Measurements from ENCODE around the gene ADAT1. TPM values are rescaled to one million over a fixed set of nuclear protein-coding genes. Genes with fewer than 3 reads are reported as not detected.

Gene ADAT1
- total RNA-seq, 4 donors from 2014 or later, result 36.8 to 72.3 (median 50.7) TPM

DNA sequence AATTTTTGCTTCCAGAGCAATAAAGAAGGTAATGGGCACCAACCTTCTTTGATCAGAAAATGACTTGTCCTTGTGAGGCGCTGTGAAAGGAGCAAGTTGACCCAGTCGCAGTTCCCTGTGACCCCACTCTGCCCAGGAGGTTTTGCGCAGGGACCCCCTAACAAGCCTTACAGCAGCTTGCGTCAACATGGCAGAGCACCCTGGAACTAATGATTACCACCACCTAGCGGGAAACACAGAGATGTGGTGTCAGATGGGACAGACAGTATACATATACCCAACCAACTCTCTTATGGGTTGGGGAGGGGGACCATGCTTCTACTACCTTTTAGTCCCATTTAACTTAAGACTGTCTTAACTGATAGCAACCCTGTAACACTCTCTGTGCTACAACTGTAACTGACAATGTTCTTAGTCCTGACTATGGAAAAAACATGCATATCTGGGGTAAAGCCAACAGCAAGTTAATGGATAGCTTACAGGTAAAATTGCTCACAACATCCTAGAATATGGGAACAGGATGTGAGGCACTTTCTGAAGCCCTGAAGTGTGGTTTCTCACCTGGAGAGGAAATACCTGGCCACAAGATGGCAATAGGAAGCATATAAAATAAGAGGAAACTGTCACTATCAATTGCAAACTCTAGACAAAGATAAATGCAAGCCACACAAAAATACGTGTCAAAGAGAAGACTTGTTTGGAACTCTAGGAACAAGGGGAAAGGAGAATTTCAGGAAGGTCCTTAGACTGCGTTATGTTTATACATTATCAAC is 21.3 kb upstream of the ADAT1 start:
- H3K27ac ChIP-seq, result no peak overlapping the region
- TF ChIP-seq POLR2A (IDR thresholded peaks at IDR 0.05), result no peak
- TF ChIP-seq, protein P1, sequence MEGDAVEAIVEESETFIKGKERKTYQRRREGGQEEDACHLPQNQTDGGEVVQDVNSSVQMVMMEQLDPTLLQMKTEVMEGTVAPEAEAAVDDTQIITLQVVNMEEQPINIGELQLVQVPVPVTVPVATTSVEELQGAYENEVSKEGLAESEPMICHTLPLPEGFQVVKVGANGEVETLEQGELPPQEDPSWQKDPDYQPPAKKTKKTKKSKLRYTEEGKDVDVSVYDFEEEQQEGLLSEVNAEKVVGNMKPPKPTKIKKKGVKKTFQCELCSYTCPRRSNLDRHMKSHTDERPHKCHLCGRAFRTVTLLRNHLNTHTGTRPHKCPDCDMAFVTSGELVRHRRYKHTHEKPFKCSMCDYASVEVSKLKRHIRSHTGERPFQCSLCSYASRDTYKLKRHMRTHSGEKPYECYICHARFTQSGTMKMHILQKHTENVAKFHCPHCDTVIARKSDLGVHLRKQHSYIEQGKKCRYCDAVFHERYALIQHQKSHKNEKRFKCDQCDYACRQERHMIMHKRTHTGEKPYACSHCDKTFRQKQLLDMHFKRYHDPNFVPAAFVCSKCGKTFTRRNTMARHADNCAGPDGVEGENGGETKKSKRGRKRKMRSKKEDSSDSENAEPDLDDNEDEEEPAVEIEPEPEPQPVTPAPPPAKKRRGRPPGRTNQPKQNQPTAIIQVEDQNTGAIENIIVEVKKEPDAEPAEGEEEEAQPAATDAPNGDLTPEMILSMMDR (IDR thresholded peaks at IDR 0.05), result peak in 1 of 6 experiments; percentile 20
- 90 to 93% methylated on average over 7 of the region's 7 CpGs for WGBS, 2 donors
- intact Hi-C loops (cut with DNase I), result loop anchor here (5.0 to 10.0 kb wide), 2 partner anchors 120 to 1548 kb away; partner anchors contain the start of gene MON1B
- no peaks in the 10 kb centered on the region for H3K9me3 ChIP-seq
- peaks cover 21 to 23% of the 10 kb centered on the region in 2 donors for H3K36me3 ChIP-seq
- H3K4me1 ChIP-seq, result peaks cover 8 to 20% of the 10 kb centered on the region in 2 donors
- no peak overlapping the region for H3K4me3 ChIP-seq (replicated peaks in 1 of 3)
- DNase-seq, result no peak
- no peaks in the 10 kb centered on the region for H3K27me3 ChIP-seq

DNA sequence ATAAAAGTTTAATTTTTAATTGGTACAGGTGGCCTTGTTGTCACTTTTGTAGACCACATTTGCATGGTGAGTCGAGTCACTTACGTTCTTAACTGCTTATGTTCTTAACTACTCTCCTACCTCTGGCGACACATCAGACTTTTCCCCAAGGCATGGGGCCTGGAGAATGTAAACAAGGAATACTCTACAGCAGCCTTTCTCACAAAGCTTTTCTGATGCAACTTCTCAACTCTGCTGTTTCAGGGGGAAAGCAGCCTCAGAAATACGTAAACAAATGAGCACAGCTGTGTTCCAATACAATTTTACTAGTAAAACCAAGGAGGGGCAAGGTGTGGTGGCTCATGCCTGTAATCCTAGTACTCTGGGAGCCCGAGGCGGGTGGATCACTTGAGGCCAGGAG is 17.5 kb upstream of the ADAT1 start:
- Histone ChIP-seq H3K4me3 (replicated peaks in 1 of 3) (no peak overlapping the region), H3K27me3 (no peaks in the 10 kb centered on the region), H3K9me3 (no peaks in the 10 kb centered on the region), H3K4me1 (peaks cover 0 to 8% of the 10 kb centered on the region in 2 donors), H3K36me3 (peaks cover 46 to 51% of the 10 kb centered on the region in 2 donors), H3K27ac (no peak overlapping the region)
- no peak for DNase-seq
- WGBS, 2 donors, result 90 to 91% methylated on average over 6 of the region's 6 CpGs
- TF ChIP-seq, protein P1 (IDR thresholded peaks at IDR 0.05), result no peak
- TF ChIP-seq POLR2A (IDR thresholded peaks at IDR 0.05), result no peak
- intact Hi-C loops (cut with DNase I), result loop anchor here (10.0 kb wide), 1 partner anchor 124 kb away; no protein-coding TSS in a partner anchor

DNA sequence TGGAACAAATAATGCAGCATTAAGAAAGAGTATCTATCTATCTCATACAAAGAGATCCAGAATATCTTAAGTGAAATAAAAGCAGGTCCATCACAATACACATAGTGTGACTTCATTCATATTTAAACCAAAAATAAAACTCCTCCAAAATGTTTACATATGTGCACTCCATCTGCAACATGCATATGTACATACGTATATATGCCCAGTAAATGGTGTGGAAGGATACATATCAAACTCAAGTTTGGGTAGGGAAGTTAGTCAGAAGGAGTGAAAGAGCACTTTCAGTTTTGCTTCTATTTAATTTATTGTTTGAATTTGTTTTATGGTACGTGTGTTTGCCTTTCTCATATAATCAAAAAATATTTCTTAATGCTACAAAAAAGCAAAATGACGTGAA is 12.0 kb upstream of the ADAT1 start:
- no peak for DNase-seq
- intact Hi-C loops (cut with DNase I), result no loop called here
- H3K4me3 ChIP-seq (replicated peaks in 1 of 3), result no peak overlapping the region
- TF ChIP-seq, protein P1 (IDR thresholded peaks at IDR 0.05), result no peak
- TF ChIP-seq POLR2A (IDR thresholded peaks at IDR 0.05), result no peak
- H3K36me3 ChIP-seq, result peaks cover 83 to 85% of the 10 kb centered on the region in 2 donors
- 89 to 94% methylated on average over 3 of the region's 3 CpGs for WGBS, 2 donors
- no peaks in the 10 kb centered on the region for H3K9me3 ChIP-seq
- H3K27me3 ChIP-seq, result no peaks in the 10 kb centered on the region
- no peak overlapping the region for H3K27ac ChIP-seq
- H3K4me1 ChIP-seq, result no peaks in the 10 kb centered on the region

DNA sequence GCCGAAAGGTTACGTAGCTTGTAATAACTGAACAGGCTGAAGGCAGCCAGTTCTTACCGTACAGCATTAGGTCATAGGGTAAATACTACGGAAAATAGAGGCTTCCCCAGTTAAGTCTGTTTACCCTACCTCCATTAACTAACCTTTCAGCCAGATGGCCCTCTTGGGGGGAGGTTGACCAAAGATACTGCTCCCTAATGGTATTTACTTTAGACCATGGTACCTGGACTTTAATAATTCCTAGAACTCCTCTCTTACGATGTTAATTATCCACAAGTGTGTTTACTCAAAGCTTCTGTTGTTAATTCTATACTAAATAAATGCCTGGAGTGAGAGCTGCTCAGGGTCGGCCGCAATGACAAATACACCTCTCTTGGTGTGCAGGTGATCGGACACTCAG is 9.8 kb upstream of the ADAT1 start:
- H3K4me1 ChIP-seq, result no peaks in the 10 kb centered on the region
- no peak overlapping the region for H3K27ac ChIP-seq
- H3K27me3 ChIP-seq, result no peaks in the 10 kb centered on the region
- TF ChIP-seq POLR2A (IDR thresholded peaks at IDR 0.05), result no peak
- TF ChIP-seq, protein P1 (IDR thresholded peaks at IDR 0.05), result no peak
- 86 to 88% methylated on average over 8 of the region's 8 CpGs for WGBS, 2 donors
- peaks cover 83 to 95% of the 10 kb centered on the region in 2 donors for H3K36me3 ChIP-seq
- intact Hi-C loops (cut with DNase I), result no loop called here
- no peaks in the 10 kb centered on the region for H3K9me3 ChIP-seq
- DNase-seq, result no peak
- no peak overlapping the region for H3K4me3 ChIP-seq (replicated peaks in 1 of 3)

DNA sequence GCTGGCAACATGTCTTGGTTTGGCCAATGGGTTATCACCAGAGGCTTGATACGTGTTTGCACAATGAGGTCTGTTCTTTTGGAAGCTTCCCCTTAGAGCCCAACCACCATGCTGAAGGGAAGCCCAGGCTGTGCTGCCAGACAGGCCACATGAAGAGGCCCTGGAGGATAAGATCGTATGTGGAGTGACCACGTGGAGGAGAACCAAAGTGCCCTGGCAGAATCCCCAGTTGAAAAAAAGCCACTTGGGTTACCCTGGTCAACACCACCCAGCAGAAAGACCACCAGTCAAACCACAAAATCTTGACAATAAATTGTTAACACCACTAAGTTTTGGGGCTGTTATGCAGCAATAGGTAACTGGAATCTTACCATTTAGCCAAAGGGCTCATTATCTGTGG is 7.0 kb upstream of the ADAT1 start:
- Histone ChIP-seq H3K27me3 (no peaks in the 10 kb centered on the region), H3K27ac (no peak overlapping the region), H3K9me3 (no peaks in the 10 kb centered on the region), H3K4me3 (replicated peaks in 1 of 3) (no peak overlapping the region), H3K4me1 (no peaks in the 10 kb centered on the region), H3K36me3 (peaks cover 81 to 94% of the 10 kb centered on the region in 2 donors)
- no peak for DNase-seq
- 73 to 90% methylated on average over 3 of the region's 3 CpGs for WGBS, 2 donors
- intact Hi-C loops (cut with DNase I), result no loop called here
- TF ChIP-seq, protein P1 (IDR thresholded peaks at IDR 0.05), result no peak
- no peak for TF ChIP-seq POLR2A (IDR thresholded peaks at IDR 0.05)
